Breast epithelium (tissue), 3 donors: Measurements from ENCODE around the gene FHAD1.

ENCODE experiments used
- CTCF ChIP-seq, 3 donors: fragments of 450-650 bp; IDR thresholded peaks; one replicate each; pipeline ENCODE4 v1.5.1; 2016 to 2017; ENCODE audit warnings: antibody characterized with exemption in 3 of 3, mild to moderate bottlenecking in 3 of 3, moderate library complexity in 3 of 3
- POLR2AphosphoS5 ChIP-seq, 3 donors: sonication (generic); formaldehyde crosslinking; IDR thresholded peaks; one replicate each; pipeline ENCODE4 v1.6.1; 2017; ENCODE audit warnings: antibody characterized with exemption in 3 of 3

- TF ChIP-seq CTCF (IDR thresholded peaks at IDR 0.05) (no peak), POLR2AphosphoS5 (IDR thresholded peaks at IDR 0.05) (no peak)
These were observed 186.4 kb downstream of the FHAD1 start for GRCh38 chr1:15433471-15433870.
